K562 (cell line): ENCODE results near the gene SPAG9. TPM values are rescaled to one million over a fixed set of nuclear protein-coding genes. Genes with fewer than 3 reads are reported as not detected.

Experiments used
- ATAC-seq: fragments of 200-7000 bp; cut with Tn5 transposase; 3 replicates; pipeline ENCODE4 v1.9.1; 2020; ENCODE audit warnings: moderate library complexity
- BruUV-seq: library from RNA; stranded (reverse); fragments of 400-500 nt; replicated peaks from 2 replicates; lab custom pipeline; 2021; lab: Mats Ljungman, UMichigan
- CTCF ChIA-PET: fragments of 300-600 bp; formaldehyde crosslinking; extraction: SDS; loops from one replicate; lab custom pipeline; 2021; ENCODE audit warnings: low intra/inter-chr PET ratio; lab: Yijun Ruan, JAX
- POLR2A ChIA-PET: fragments of 300-600, 350-650 bp; sonication (Branson Sonifier 250); formaldehyde crosslinking; extraction: SDS; loops from one replicate; lab custom pipeline; 2021; ENCODE audit warnings: antibody characterized with exemption, inconsistent platforms; lab: Yijun Ruan, JAX
- DNase-seq, 4 experiments: peaks; one replicate each; pipeline versions ENCODE4 v3.0.0 to v3.0.0-alpha.2; 2011 to 2018; ENCODE audit warnings: low spot score in 3 of 4, mixed read lengths in 3 of 4; ENCODE audit errors: extremely low read depth in 1 of 4
- FAIRE-seq: peaks from 2 replicates; lab custom pipeline; 2011; peaks lifted over from hg19 to GRCh38; lab: Jason Lieb, UNC
- H2AFZ ChIP-seq: 2 replicates; pipeline ENCODE4 v1.6.0; 2011; ENCODE audit warnings: low read depth, low read length, control low read depth, inconsistent platforms
- H3K27ac ChIP-seq: fragments of 200-600 bp; 3 replicates; pipeline ENCODE4 v1.8.0; 2011; ENCODE audit warnings: low read depth, mild to moderate bottlenecking, control low read depth, inconsistent platforms, low read length, moderate library complexity, mixed read lengths; ENCODE audit errors: extremely low read depth
- H3K27me3 ChIP-seq, 2 experiments: fragments of 300-600 bp in 1 of 2; 2 replicates in 1 of 2; 3 replicates in 1 of 2; pipeline versions ENCODE4 v1.6.0 to v1.8.0; 2011; ENCODE audit warnings: inconsistent platforms in 2 of 2, low read length in 2 of 2, mild to moderate bottlenecking in 1 of 2, mixed read lengths in 1 of 2, moderate library complexity in 1 of 2; ENCODE audit not compliant: control insufficient read depth in 2 of 2, insufficient read depth in 2 of 2
- H3K36me3 ChIP-seq: fragments of 300-600 bp; 3 replicates; pipeline ENCODE4 v1.8.0; 2011; ENCODE audit warnings: mild to moderate bottlenecking, low read length, inconsistent platforms; ENCODE audit not compliant: control insufficient read depth, insufficient read depth
- H3K4me1 ChIP-seq, 2 experiments: fragments of 200-600 bp in 1 of 2; replicated peaks in 1 of 2; 2 replicates in 1 of 2; 3 replicates in 1 of 2; pipeline versions ENCODE4 v1.5.1 to v1.8.0; 2011; ENCODE audit warnings: inconsistent platforms in 2 of 2, low read length in 2 of 2, mild to moderate bottlenecking in 1 of 2, mixed read lengths in 1 of 2, moderate library complexity in 1 of 2; ENCODE audit not compliant: control insufficient read depth in 2 of 2, insufficient read depth in 2 of 2
- H3K4me2 ChIP-seq: 2 replicates; pipeline ENCODE4 v1.6.1; 2011; ENCODE audit warnings: low read length, control low read depth, inconsistent platforms, mixed read lengths; ENCODE audit not compliant: insufficient read depth
- H3K4me3 ChIP-seq: fragments of 200-600 bp; sonication (generic), shearing (Covaris generic); 2 replicates; pipeline ENCODE4 v1.5.1; 2016; ENCODE audit warnings: control low read depth, inconsistent platforms
- H3K79me2 ChIP-seq: fragments of 200-600 bp; 3 replicates; pipeline ENCODE4 v1.8.0; 2011; ENCODE audit warnings: low read length, inconsistent platforms; ENCODE audit not compliant: control insufficient read depth, insufficient read depth
- H3K9ac ChIP-seq, 2 experiments: 2 replicates each; pipeline versions ENCODE4 v1.6.0 to v1.6.1; 2011; ENCODE audit warnings: low read depth in 2 of 2, low read length in 2 of 2, control low read depth in 1 of 2, inconsistent platforms in 1 of 2, mild to moderate bottlenecking in 1 of 2, mixed read lengths in 1 of 2; ENCODE audit not compliant: insufficient read depth in 1 of 2
- H3K9me1 ChIP-seq: one replicate; pipeline ENCODE4 v1.6.0; 2011; ENCODE audit warnings: inconsistent platforms, mild to moderate bottlenecking, low read length, moderate library complexity; ENCODE audit not compliant: control insufficient read depth, insufficient read depth
- H3K9me3 ChIP-seq: replicated peaks from 2 replicates; pipeline ENCODE4 v1.5.1; 2011; ENCODE audit warnings: low read depth, low read length, inconsistent platforms; ENCODE audit not compliant: control insufficient read depth, insufficient read depth
- H4K20me1 ChIP-seq: replicated peaks from 2 replicates; pipeline ENCODE4 v1.6.1; 2011; ENCODE audit warnings: low read length, inconsistent platforms, mixed read lengths; ENCODE audit not compliant: control insufficient read depth, insufficient read depth
- BCL6 ChIP-seq: fragments of 250-450 bp; sonication (Bioruptor Pico); IDR thresholded peaks from 2 replicates; pipeline ENCODE4 v1.4.0; 2020
- CCAR2 ChIP-seq: fragments of 200-400 bp; formaldehyde crosslinking; IDR thresholded peaks from 2 replicates; pipeline ENCODE4 v1.6.1; 2017; ENCODE audit warnings: mild to moderate bottlenecking, low read depth, low read length
- CHAMP1 ChIP-seq: fragments of 450-650 bp; IDR thresholded peaks from 2 replicates; pipeline ENCODE4 v1.6.1; 2016; ENCODE audit warnings: mild to moderate bottlenecking
- E4F1 ChIP-seq: fragments of 250-450 bp; sonication (Bioruptor Pico); IDR thresholded peaks from 2 replicates; pipeline ENCODE4 v1.5.0; 2021; ENCODE audit warnings: mild to moderate bottlenecking, borderline replicate concordance
- ILF3 ChIP-seq: fragments of 450-650 bp; IDR thresholded peaks from 2 replicates; pipeline ENCODE4 v1.6.1; 2018; ENCODE audit warnings: antibody characterized with exemption, mild to moderate bottlenecking, moderate library complexity, borderline replicate concordance
- ILK ChIP-seq: fragments of 450-650 bp; IDR thresholded peaks from 2 replicates; pipeline ENCODE4 v1.6.1; 2016; ENCODE audit warnings: missing genetic modification characterization, low read depth, mild to moderate bottlenecking, missing compliant biosample characterization, moderate library complexity, borderline replicate concordance
- IRF9 ChIP-seq: fragments of 450-650 bp; IDR thresholded peaks from 2 replicates; pipeline ENCODE4 v1.6.1; 2016; ENCODE audit warnings: missing biosample characterization, missing genetic modification characterization
- MCM5 ChIP-seq: fragments of 450-650 bp; IDR thresholded peaks from 2 replicates; pipeline ENCODE4 v1.6.1; 2016; ENCODE audit warnings: low read depth
- SAP30 ChIP-seq: fragments of 200-600 bp; sonication (generic); IDR thresholded peaks from 2 replicates; pipeline ENCODE4 v1.6.1; 2012; ENCODE audit warnings: borderline replicate concordance, low read depth, mild to moderate bottlenecking, moderate library complexity, low read length, control low read depth, inconsistent platforms; ENCODE audit not compliant: insufficient read depth, poor library complexity, severe bottlenecking
- SLC30A9 ChIP-seq: fragments of 250-450 bp; sonication (Bioruptor Pico); IDR thresholded peaks from 2 replicates; pipeline ENCODE4 v1.8.0; 2022; ENCODE audit warnings: mild to moderate bottlenecking, moderate library complexity
- ZNF431 ChIP-seq: sonication (generic); formaldehyde crosslinking; IDR thresholded peaks from 2 replicates; pipeline ENCODE4 v1.8.0; 2022; ENCODE audit warnings: mild to moderate bottlenecking, missing genetic modification reagents
- ZNF639 ChIP-seq, 2 experiments: fragments of 200-800 bp in 1 of 2; sonication (Bioruptor generic) in 1 of 2; sonication (generic) in 1 of 2; formaldehyde crosslinking in 1 of 2; IDR thresholded peaks in 1 of 2; conservative IDR thresholded peaks in 1 of 2; 2 replicates each; pipeline versions ENCODE4 v1.5.0 to v1.6.1; 2016 to 2020; ENCODE audit warnings: missing compliant biosample characterization in 1 of 2, missing genetic modification characterization in 1 of 2, missing genetic modification reagents in 1 of 2
- WGBS: fragments of 100-300 bp; shearing (Covaris generic); methylation state at CpG from one replicate; pipeline ENCODE4 v1.1.6; 2016; ENCODE audit warnings: low coverage, mixed read lengths; ENCODE audit not compliant: insufficient coverage; ENCODE audit errors: missing lambda C conversion rate; 5-methylcytosine and 5-hydroxymethylcytosine counted together
- in situ Hi-C: fragments of 300-500 bp; cut with MboI; formaldehyde crosslinking; loops from 4 replicates; pipeline ENCODE4 v1.15.0; 2018; ENCODE audit warnings: inconsistent platforms, mixed read lengths
- intact Hi-C: fragments of 100-400 bp; cut with micrococcal nuclease; formaldehyde crosslinking; loops from 2 replicates; pipeline ENCODE4 v1.14.2; 2022
- polyA plus RNA-seq, 8 experiments: library from polyadenylated mRNA; depleted of rRNA in 4 of 8; stranded (reverse) in 5 of 8; unstranded in 3 of 8; fragments of >200 nt; fragmentation: Nextera tagmentation in 2 of 8; fragmentation: Illumina TruSeq in 1 of 8; extraction: Ambion mirVana in 2 of 8; extraction: Trizol in 1 of 8; gene quantifications; 2 replicates each; pipeline versions ENCODE4 v1.2.1 to v1.2.3, GENCODE V29; 2011 to 2014; ENCODE audit warnings: inconsistent platforms in 1 of 8, missing spikeins in 1 of 8
- total RNA-seq, 7 experiments: library from RNA; depleted of rRNA in 6 of 7; stranded (reverse); fragments of >200 nt in 6 of 7; fragmentation: Illumina TruSeq in 2 of 7; extraction: Trizol in 2 of 7; gene quantifications; 2 replicates each; pipeline versions ENCODE4 v1.2.1 to v1.2.3, GENCODE V29; 2011 to 2021; ENCODE audit warnings: low replicate concordance in 1 of 7

Gene SPAG9
- total and polyA plus RNA-seq, 9 of the 15 experiments (the other 6 are each of a cell fraction or from before 2014, with no cell fraction given) = 12.2 to 99.2 (median 58.2) TPM

- Histone ChIP-seq H2AFZ (no peak overlapping the region), H4K20me1 (0 out of 2 replicates have a peak, but pooled peaks cover 4% of the 10 kb centered on the region), H3K4me2 (no peak overlapping the region), H3K36me3 (peaks cover 55% of the 10 kb centered on the region), H3K9ac (peak overlapping the region; percentile 12 to 57; a peak in 2 of 4 replicates), H3K4me1 (peaks cover 5 to 15% of the 10 kb centered on the region in 2 experiments; a peak in 4 of 5 replicates), H3K27me3 (no peaks in the 10 kb centered on the region), H3K9me3 (no peaks in the 10 kb centered on the region), H3K9me1 (no peaks in the 10 kb centered on the region), H3K4me3 (no peak overlapping the region; the same call in 1 of the 2 replicates), H3K79me2 (peaks cover 68% of the 10 kb centered on the region), H3K27ac (no peak overlapping the region)
- ChIA-PET CTCF (no interaction called here), POLR2A (interaction anchor here (0.7 to 3.1 kb wide), 4 partner anchors 7 to 199 kb away, joined by 3 to 23 read pairs (median 6); no protein-coding TSS in a partner anchor)
- in situ Hi-C loops (loop anchor here (10.0 kb wide), 1 partner anchor 291 kb away; the partner anchor contains the start of gene TOB1), intact Hi-C loops (no loop called here)
- BruUV-seq = no TSS peak
- no peak for FAIRE-seq
- no peak for TF ChIP-seq MCM5
- no peak for TF ChIP-seq CCAR2
- TF ChIP-seq ILF3 = no peak
- TF ChIP-seq SLC30A9 (CRISPR knock-in tag) = no peak
- TF ChIP-seq E4F1 (CRISPR knock-in tag) = no peak
- no peak for TF ChIP-seq CHAMP1
- TF ChIP-seq ILK = no peak
- TF ChIP-seq SAP30 = no peak
- TF ChIP-seq IRF9 (tag) = no peak
- TF ChIP-seq BCL6 = no peak
- TF ChIP-seq ZNF431 (CRISPR knock-in tag) = no peak
- no peak for TF ChIP-seq ZNF639 (CRISPR knock-in tag; conservative IDR thresholded peaks at IDR 0.05 in 1 of 2, IDR thresholded peaks at IDR 0.05 in 1 of 2)
- 96% methylated on average over 8 of the region's 8 CpGs for WGBS
- ATAC-seq = no peak
- no peak for DNase-seq
Observed at GRCh38 chr17:51155416-51155815, 34.7 kb upstream of the SPAG9 start.
